PFSK-1 (cell line): ENCODE data around the gene ZDHHC12.

Source experiments
- FOXP2 ChIP-seq: optimal IDR thresholded peaks from 2 replicates; pipeline ENCODE3; 2011; ENCODE audit warnings: borderline replicate concordance, control low read depth, inconsistent platforms; ENCODE audit not compliant: insufficient read depth; ENCODE audit errors: extremely low read length, extremely low read depth
- POLR2AphosphoS5 ChIP-seq: IDR thresholded peaks from 2 replicates; pipeline ENCODE4 v1.6.1; 2012; ENCODE audit warnings: low read depth, mild to moderate bottlenecking, control low read depth, low read length, moderate library complexity
- REST ChIP-seq, 2 experiments: IDR thresholded peaks; 2 replicates each; pipeline versions ENCODE4 v1.6.1 to v1.8.0; 2011 to 2012; ENCODE audit warnings: low read depth in 2 of 2, low read length in 2 of 2, control low read depth in 1 of 2, inconsistent platforms in 1 of 2, mild to moderate bottlenecking in 1 of 2, moderate library complexity in 1 of 2; ENCODE audit not compliant: insufficient read depth in 1 of 2
- SIN3A ChIP-seq: IDR thresholded peaks from 2 replicates; pipeline ENCODE4 v1.6.1; 2012; ENCODE audit warnings: mild to moderate bottlenecking, low read length, moderate library complexity, borderline replicate concordance; ENCODE audit not compliant: insufficient read depth
- TAF1 ChIP-seq: IDR thresholded peaks from 2 replicates; pipeline ENCODE4 v1.6.1; 2012; ENCODE audit warnings: low read length, control low read depth, borderline replicate concordance; ENCODE audit not compliant: insufficient read depth

DNA sequence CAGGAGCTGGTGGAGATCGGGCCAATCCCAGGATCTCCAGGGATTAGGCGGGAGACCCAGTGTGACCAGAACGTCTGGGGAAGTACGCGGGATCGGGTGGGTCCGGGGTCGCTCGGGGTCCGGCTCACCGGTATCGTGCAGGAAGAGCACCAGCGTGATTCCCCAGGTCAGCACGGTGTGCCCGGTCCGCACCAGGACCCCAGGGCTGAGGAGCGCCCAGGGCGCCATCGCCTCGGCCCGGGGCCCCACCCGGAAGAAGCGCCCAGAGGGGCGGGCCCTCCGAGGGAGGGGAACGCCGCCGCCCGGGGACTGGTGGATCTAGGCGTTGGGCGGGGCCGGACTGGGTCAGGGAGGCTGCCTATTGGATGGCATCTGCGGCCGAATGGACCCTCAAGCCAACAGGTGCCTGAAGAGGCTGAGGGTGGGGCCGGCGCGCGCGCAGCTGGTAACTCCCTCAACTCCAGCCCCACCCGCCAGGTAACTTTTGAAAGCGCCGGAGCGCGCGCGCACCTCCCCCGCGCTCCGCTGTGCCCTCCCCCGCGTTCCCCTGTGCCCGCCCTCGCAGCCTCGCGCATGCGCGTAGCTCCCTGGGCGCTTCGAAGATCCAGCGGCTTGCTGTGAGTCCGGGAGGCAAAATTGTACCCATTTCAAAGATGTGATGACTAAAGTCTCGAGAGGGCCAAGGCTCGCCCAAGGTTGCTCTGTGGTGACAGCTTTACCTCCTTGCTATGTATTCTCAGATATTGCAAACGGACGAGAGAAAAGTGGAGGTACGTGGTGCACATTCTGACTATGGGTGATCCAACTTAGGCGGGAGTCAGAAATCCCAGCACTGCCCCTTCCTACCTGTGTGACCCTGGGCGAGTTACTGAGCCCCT lies at the start of gene ZDHHC12:
- TF ChIP-seq POLR2AphosphoS5 = peak; percentile 74
- TF ChIP-seq SIN3A = no peak
- no peak for TF ChIP-seq REST (IDR thresholded peaks at IDR 0.05; ENCODE audit: insufficient read depth in 1 of 2, low read depth in 2 of 2, low read length in 2 of 2)
- TF ChIP-seq FOXP2 = no peak
- TF ChIP-seq TAF1 = peak; percentile 70; the same call in 1 of the 2 replicates
